ENCODE data around the gene TEX44. TPM values are rescaled to one million over a fixed set of nuclear protein-coding genes. Genes with fewer than 3 reads are reported as not detected.

TEX44 gene
- total and polyA plus RNA-seq, 2 of the 13 experiments (the other 11 are each of a cell fraction or from before 2014, with no cell fraction given) = not detected

DNA sequence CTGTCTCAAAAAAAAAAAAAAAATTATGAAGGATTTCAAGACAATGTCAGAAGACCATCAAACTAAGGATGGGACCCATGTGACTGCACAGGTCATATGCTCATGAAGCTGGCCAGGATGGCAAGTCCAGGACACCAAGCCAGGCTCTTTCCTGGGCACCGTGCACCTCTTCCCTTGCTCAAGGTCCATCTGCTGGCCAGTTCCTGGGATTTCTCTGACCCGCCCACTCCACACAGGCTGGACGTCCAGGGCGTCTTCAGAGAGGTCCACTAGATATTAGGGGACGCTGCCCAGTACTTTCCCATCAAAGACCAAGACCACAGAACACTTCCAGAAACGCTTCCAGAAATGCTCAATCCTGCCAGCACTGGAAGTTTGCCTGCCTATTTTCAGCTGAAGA is 14.3 kb downstream of the TEX44 start:
- intact Hi-C loops (cut with micrococcal nuclease; ENCODE audit: unreplicated experiment) = no loop called here
- ATAC-seq (no peak), DNase-seq (ENCODE audit: low spot score) (no peak), FAIRE-seq (no peak)
- Histone ChIP-seq H2AFZ (ENCODE audit: low read length) (no peak overlapping the region), H4K20me1 (ENCODE audit: insufficient read depth, low read length) (no peaks in the 10 kb centered on the region), H3K79me2 (ENCODE audit: insufficient read depth, low read length) (no peaks in the 10 kb centered on the region), H3K27ac (ENCODE audit: extremely low read length, insufficient read depth, low read length) (no peak overlapping the region), H3K4me3 (replicated peaks in 1 of 3; ENCODE audit: insufficient read depth in 1 of 3, low read depth in 2 of 3, low read length in 3 of 3) (no peak overlapping the region), H3K9me3 (ENCODE audit: low read length) (no peaks in the 10 kb centered on the region), H3K9ac (ENCODE audit: insufficient read depth, low read depth, low read length) (no peak overlapping the region), H3K36me3 (replicated peaks in 1 of 2; ENCODE audit: control insufficient read depth in 1 of 2, insufficient read depth in 2 of 2, low read length in 2 of 2) (no peaks in the 10 kb centered on the region), H3K27me3 (ENCODE audit: control insufficient read depth in 1 of 2, insufficient read depth in 2 of 2, low read length in 2 of 2) (peaks cover 7 to 21% of the 10 kb centered on the region in 2 experiments; a peak in 4 of 5 replicates), H3K4me1 (ENCODE audit: insufficient read depth, low read length) (peaks cover 36% of the 10 kb centered on the region), H3K4me2 (ENCODE audit: low read depth, low read length) (no peak overlapping the region)
- 13% methylated on average over 6 of the region's 6 CpGs for WGBS (ENCODE audit: low lambda C conversion rate)
- ChIA-PET POLR2A (no interaction called here), CTCF (ENCODE audit: low intra/inter-chr PET ratio, low total read pairs) (no interaction called here)
- in situ Hi-C loops (cut with HindIII; ENCODE audit: extremely low pct_ligation_motif_present, low pct_unique_long_range_greater_than_20kb) = no loop called here
- TF ChIP-seq, protein P1, sequence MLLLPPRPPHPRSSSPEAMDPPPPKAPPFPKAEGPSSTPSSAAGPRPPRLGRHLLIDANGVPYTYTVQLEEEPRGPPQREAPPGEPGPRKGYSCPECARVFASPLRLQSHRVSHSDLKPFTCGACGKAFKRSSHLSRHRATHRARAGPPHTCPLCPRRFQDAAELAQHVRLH (CRISPR knock-in tag; IDR thresholded peaks at IDR 0.05; ENCODE audit: borderline replicate concordance, low read depth) = no peak
- TF ChIP-seq MEF2D (CRISPR knock-in tag; IDR thresholded peaks at IDR 0.05) (no peak), ARHGAP35 (CRISPR knock-in tag; IDR thresholded peaks at IDR 0.05; ENCODE audit: borderline replicate concordance) (no peak), ZNF331 (CRISPR knock-in tag; IDR thresholded peaks at IDR 0.05) (no peak), NCOR1 (IDR thresholded peaks at IDR 0.05; ENCODE audit: borderline replicate concordance, low read length) (no peak), ZBTB8A (CRISPR knock-in tag; IDR thresholded peaks at IDR 0.05; ENCODE audit: borderline replicate concordance, low read depth) (no peak), NCOA1 (CRISPR knock-in tag; IDR thresholded peaks at IDR 0.05) (no peak), KLF15 (CRISPR knock-in tag; IDR thresholded peaks at IDR 0.05; ENCODE audit: borderline replicate concordance) (no peak), ZNF142 (CRISPR knock-in tag; IDR thresholded peaks at IDR 0.05) (no peak), ONECUT2 (CRISPR knock-in tag; IDR thresholded peaks at IDR 0.05) (no peak), ZNF549 (CRISPR knock-in tag; IDR thresholded peaks at IDR 0.05) (no peak), ZNF747 (CRISPR knock-in tag; IDR thresholded peaks at IDR 0.05; ENCODE audit: borderline replicate concordance) (no peak), ERF (CRISPR knock-in tag; IDR thresholded peaks at IDR 0.05) (no peak), HDAC2 (CRISPR knock-in tag; IDR thresholded peaks at IDR 0.05) (no peak)
- no TSS peak for BruUV-seq (replicated peaks)
